ENCODE measurements around the gene CCDC24. TPM values are rescaled to one million over a fixed set of nuclear protein-coding genes. Genes with fewer than 3 reads are reported as not detected.

Gene CCDC24
- total RNA-seq, 4 donors from 2014 or later = 3.1 to 10.6 (median 7.0) TPM; not detected in 1

DNA sequence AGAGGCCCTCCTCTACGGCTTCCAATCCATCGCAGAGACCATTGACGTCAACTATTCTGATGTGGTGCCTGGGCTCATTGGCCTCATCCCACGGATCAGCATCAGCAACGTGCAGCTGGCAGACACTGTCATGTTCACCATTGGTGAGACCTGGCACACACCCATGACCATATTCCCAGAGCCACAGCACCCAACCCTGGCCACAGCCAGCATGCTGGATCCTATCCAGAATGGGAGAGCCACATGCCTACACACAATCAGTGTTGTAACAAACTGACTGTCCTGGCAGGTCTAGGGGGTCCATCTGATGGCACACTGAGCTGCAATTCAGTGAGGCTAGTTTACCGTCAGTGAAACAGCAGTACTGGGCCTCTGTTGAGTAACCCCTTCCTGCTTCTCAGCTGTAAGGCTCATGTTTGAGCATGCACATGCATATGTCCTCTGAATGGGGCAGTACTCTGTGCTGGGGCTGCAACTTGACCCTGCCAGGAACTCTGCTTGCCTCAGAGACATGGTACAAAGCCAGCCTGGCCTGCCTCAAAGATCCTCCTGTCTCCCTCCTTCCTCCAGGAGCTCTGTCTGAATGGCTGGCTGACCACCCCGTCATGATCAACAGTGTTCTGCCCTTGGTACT, 33.9 kb upstream of the CCDC24 start:
- Histone ChIP-seq H3K9me3 (no peaks in the 10 kb centered on the region), H3K27me3 (no peaks in the 10 kb centered on the region), H3K36me3 (no peaks in the 10 kb centered on the region), H3K4me1 (no peaks in the 10 kb centered on the region), H3K27ac (no peak overlapping the region), H3K4me3 (no peak overlapping the region)
- intact Hi-C loops (cut with DNase I; ENCODE audit: low total_unique reads) = no loop called here
- no peak for DNase-seq
- TF ChIP-seq, protein P1, sequence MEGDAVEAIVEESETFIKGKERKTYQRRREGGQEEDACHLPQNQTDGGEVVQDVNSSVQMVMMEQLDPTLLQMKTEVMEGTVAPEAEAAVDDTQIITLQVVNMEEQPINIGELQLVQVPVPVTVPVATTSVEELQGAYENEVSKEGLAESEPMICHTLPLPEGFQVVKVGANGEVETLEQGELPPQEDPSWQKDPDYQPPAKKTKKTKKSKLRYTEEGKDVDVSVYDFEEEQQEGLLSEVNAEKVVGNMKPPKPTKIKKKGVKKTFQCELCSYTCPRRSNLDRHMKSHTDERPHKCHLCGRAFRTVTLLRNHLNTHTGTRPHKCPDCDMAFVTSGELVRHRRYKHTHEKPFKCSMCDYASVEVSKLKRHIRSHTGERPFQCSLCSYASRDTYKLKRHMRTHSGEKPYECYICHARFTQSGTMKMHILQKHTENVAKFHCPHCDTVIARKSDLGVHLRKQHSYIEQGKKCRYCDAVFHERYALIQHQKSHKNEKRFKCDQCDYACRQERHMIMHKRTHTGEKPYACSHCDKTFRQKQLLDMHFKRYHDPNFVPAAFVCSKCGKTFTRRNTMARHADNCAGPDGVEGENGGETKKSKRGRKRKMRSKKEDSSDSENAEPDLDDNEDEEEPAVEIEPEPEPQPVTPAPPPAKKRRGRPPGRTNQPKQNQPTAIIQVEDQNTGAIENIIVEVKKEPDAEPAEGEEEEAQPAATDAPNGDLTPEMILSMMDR (IDR thresholded peaks at IDR 0.05) = no peak

DNA sequence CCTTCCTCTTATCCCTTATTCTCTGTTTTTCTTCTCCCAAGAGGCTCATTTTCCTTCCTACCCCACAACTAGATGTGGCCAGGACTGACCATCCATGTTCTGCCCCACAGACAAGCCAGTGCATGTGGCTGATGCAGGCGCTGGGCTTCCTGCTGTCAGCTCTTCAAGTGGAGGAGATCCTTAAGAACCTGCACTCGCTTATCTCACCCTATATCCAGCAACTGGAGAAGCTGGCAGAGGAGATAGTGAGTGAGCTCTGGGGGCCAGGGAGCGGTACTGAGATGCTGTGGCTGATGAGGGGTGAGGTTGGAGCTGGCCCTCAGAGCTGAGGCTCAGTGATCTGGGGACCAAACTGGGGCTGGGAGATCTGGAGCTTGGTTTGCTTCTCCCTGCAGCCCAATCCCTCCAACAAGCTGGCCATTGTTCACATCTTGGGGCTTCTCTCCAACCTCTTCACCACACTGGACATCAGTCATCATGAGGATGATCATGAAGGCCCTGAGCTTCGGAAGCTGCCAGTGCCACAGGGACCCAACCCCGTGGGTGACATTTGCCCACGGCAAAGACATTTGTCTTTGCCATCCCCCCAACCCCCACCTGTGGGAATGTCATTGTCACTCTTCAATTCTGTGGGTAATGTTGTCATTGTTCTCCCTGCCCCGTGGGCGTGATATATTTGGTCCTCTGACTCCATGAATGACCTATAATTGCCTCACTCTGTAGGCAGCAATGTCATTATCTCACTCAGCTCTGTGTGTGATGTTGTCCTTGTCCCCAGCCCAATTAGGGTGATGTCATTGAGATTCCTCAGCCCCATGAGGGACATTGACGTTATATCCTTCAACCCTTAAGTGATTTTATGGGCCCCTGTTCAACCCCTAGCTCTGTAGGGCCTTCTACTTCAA, 32.8 kb upstream of the CCDC24 start:
- H3K27me3 ChIP-seq = no peaks in the 10 kb centered on the region

DNA sequence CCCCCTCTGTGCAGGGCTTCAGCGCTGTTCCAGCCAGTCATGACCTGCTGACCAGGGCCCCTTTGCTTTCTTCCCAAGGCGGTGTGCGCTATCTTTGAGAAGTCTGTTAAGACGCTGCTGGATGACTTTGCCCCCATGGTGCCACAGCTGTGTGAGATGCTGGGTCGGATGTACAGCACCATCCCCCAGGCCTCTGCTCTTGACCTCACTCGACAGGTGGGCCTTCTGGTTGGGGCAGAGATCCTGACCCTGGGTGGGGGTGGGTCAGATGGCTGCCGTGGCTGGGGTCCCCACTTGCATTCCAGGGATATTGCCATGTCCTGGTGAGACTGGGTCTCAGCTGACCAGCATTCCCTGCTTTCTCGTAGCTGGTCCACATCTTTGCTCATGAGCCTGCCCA, 30.6 kb upstream of the CCDC24 start:
- no peak for TF ChIP-seq POLR2A (IDR thresholded peaks at IDR 0.05)
- TF ChIP-seq, protein P1 (IDR thresholded peaks at IDR 0.05) = no peak
- Histone ChIP-seq H3K9me3 (no peaks in the 10 kb centered on the region), H3K27ac (no peak overlapping the region), H3K4me1 (no peaks in the 10 kb centered on the region), H3K4me3 (no peak overlapping the region), H3K27me3 (no peaks in the 10 kb centered on the region), H3K36me3 (no peaks in the 10 kb centered on the region)
- intact Hi-C loops (cut with DNase I; ENCODE audit: low total_unique reads) = no loop called here
- DNase-seq = no peak

More for the DNA sequence above, 32.8 kb upstream of the CCDC24 start:
- H3K4me3 ChIP-seq = no peak overlapping the region
- intact Hi-C loops (cut with DNase I; ENCODE audit: low total_unique reads) = no loop called here
- TF ChIP-seq POLR2A (IDR thresholded peaks at IDR 0.05) = no peak
- TF ChIP-seq, protein P1 (IDR thresholded peaks at IDR 0.05) = no peak
- no peak for DNase-seq
- no peaks in the 10 kb centered on the region for H3K9me3 ChIP-seq
- H3K27ac ChIP-seq = no peak overlapping the region
- no peaks in the 10 kb centered on the region for H3K36me3 ChIP-seq
- H3K4me1 ChIP-seq = no peaks in the 10 kb centered on the region

DNA sequence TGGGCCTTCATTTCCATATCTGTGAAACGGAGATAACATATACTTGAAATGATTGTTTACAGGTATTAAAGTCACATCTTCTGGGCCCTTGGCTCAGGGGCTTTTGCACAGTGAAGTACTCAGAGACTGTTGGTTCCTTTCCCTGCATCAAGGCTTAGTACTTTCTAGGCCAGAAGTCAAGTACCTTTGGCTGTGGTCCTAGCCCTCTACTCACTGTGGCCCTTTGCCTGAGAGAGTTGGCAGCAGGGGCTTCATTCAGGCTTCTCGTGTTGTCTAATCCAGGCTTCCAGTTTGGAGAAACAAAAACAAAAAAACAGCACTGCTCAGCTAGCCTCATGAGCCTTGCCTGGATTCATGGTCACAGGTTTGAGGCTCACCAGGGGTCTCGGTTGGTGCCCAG, 29.7 kb upstream of the CCDC24 start:
- no peaks in the 10 kb centered on the region for H3K9me3 ChIP-seq
- no peak for TF ChIP-seq POLR2A (IDR thresholded peaks at IDR 0.05)
- TF ChIP-seq, protein P1 (IDR thresholded peaks at IDR 0.05) = no peak
- H3K4me1 ChIP-seq = no peaks in the 10 kb centered on the region
- intact Hi-C loops (cut with DNase I; ENCODE audit: low total_unique reads) = no loop called here
- no peak overlapping the region for H3K27ac ChIP-seq
- no peaks in the 10 kb centered on the region for H3K27me3 ChIP-seq
- H3K36me3 ChIP-seq = no peaks in the 10 kb centered on the region
- H3K4me3 ChIP-seq = no peak overlapping the region
- DNase-seq = no peak

DNA sequence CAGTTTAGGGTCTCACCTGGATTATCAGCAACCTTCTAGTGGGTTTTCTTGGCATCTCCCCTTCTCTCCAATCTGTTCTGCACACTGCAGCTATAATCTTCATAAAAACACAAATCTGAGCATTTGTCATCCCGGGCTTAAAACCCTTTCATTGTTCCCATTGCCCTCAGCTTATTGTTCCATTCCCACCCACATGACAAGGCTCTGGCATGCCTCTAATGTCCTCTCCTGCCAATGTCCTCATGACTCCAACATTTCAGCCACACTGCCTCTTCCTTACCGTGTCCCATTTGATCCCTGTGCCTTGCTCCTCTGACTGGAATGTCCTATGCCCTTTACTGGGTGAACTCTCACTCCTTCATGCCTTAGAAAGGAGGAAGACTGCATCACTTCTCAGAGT, 29.1 kb upstream of the CCDC24 start:
- no peaks in the 10 kb centered on the region for H3K36me3 ChIP-seq

More for the DNA sequence above, 29.1 kb upstream of the CCDC24 start:
- intact Hi-C loops (cut with DNase I; ENCODE audit: low total_unique reads) = no loop called here
- no peak overlapping the region for H3K27ac ChIP-seq
- H3K9me3 ChIP-seq = no peaks in the 10 kb centered on the region
- no peak overlapping the region for H3K4me3 ChIP-seq
- no peaks in the 10 kb centered on the region for H3K27me3 ChIP-seq
- no peak for TF ChIP-seq POLR2A (IDR thresholded peaks at IDR 0.05)
- TF ChIP-seq, protein P1 (IDR thresholded peaks at IDR 0.05) = no peak
- DNase-seq = no peak
- H3K4me1 ChIP-seq = no peaks in the 10 kb centered on the region
